GM06990 (cell line): ENCODE measurements around the gene CPXM2.

ENCODE experiments used
- DNase-seq: peaks from one replicate; pipeline ENCODE4 v3.0.0-alpha.2; 2011; ENCODE audit not compliant: insufficient read length; ENCODE audit errors: extremely low read depth
- H3K27me3 ChIP-seq: replicated peaks from 2 replicates; pipeline ENCODE4 v1.6.0; 2011; ENCODE audit warnings: low read length; ENCODE audit not compliant: control insufficient read depth, insufficient read depth
- H3K36me3 ChIP-seq: 2 replicates; pipeline ENCODE4 v1.5.1; 2011; ENCODE audit warnings: low read length; ENCODE audit not compliant: control insufficient read depth, insufficient read depth
- H3K4me3 ChIP-seq: replicated peaks from 2 replicates; pipeline ENCODE4 v1.5.1; 2011; ENCODE audit warnings: low read depth, mild to moderate bottlenecking, control low read depth, low read length
- TF ChIP-seq, protein P1 (sequence below): IDR thresholded peaks from 2 replicates; pipeline ENCODE4 v1.5.1; 2011; ENCODE audit warnings: low read length, control low read depth, mild to moderate bottlenecking, inconsistent platforms; ENCODE audit not compliant: insufficient read depth, poor library complexity, severe bottlenecking

CPXM2 gene

DNA sequence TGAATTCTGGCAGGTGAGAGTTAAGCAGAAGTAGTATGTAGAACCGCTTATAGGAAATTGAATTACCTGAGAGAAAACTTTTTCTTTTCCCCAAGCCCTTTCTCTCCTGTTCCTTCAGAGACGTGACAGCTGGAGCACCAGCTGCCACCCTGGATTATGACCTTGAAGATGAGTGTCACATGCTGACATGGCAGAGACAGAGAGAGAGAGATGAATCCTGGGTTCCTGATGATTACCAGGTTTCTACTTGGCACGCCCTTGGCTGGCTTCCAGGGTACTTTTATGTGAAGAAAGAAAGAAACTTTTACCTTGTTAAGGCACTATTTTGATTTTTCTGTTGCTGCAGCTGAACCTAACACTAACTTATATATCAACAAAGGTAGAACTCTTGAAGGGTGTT is 125.6 kb downstream of the CPXM2 start:
- Histone ChIP-seq H3K27me3 (no peaks in the 10 kb centered on the region; the same call in 1 of the 2 replicates), H3K36me3 (no peaks in the 10 kb centered on the region), H3K4me3 (no peak overlapping the region)
- no peak for DNase-seq
- TF ChIP-seq, protein P1, sequence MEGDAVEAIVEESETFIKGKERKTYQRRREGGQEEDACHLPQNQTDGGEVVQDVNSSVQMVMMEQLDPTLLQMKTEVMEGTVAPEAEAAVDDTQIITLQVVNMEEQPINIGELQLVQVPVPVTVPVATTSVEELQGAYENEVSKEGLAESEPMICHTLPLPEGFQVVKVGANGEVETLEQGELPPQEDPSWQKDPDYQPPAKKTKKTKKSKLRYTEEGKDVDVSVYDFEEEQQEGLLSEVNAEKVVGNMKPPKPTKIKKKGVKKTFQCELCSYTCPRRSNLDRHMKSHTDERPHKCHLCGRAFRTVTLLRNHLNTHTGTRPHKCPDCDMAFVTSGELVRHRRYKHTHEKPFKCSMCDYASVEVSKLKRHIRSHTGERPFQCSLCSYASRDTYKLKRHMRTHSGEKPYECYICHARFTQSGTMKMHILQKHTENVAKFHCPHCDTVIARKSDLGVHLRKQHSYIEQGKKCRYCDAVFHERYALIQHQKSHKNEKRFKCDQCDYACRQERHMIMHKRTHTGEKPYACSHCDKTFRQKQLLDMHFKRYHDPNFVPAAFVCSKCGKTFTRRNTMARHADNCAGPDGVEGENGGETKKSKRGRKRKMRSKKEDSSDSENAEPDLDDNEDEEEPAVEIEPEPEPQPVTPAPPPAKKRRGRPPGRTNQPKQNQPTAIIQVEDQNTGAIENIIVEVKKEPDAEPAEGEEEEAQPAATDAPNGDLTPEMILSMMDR: no peak

DNA sequence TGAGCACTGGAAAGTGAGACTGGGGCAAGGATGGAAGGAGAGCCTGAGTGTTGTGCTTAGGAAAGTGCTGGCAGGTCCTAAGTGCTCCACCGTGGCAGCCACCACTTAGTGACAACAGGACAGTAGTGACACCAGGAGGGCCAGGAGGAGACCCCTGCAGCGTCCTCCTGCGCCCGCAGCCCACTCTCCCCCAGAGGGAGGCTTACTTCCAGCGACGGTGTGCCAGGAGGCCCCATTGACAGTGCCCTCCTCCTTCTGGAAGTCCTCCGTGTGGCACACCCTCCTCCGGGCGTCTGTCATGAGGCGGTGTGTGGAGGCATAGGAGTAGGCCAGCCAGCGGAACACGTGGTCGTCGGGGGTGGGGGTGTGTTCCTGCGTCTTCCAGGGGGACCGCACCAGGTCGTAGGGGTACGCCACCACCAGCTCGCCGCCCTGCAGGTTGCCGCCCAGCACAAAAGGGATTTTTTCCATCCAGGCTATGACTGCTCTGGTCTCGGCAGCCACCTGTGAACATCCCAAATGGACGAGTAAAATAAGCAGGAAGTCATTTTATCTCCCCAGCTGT is 129.9 kb downstream of the CPXM2 start:
- Histone ChIP-seq H3K36me3 (no peaks in the 10 kb centered on the region), H3K4me3 (no peak overlapping the region), H3K27me3 (no peaks in the 10 kb centered on the region; the same call in none of the 2 replicates)
- no peak for DNase-seq
- TF ChIP-seq, protein P1: no peak

DNA sequence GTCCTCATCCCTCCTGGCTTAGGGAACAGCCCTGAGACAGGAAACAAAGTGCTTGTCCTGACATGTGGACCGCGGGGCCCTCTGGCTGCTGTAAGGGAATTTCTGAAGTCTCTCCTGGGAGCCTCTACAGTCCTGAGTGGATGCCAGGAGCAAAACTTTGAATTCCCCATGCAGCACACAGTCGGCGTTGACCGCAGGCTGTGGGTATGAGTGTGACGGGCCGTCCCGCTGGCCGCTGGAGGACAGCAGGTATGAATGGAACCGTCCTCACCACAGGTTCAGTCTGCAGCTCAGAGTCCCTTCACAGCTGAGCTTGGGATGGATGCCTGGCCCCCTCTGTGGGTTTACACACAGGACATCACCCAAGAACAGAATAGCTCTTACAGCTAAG is 130.6 kb downstream of the CPXM2 start:
- TF ChIP-seq, protein P1: no peak
- no peaks in the 10 kb centered on the region for H3K36me3 ChIP-seq
- DNase-seq: no peak
- no peak overlapping the region for H3K4me3 ChIP-seq
- H3K27me3 ChIP-seq: no peaks in the 10 kb centered on the region; the same call in none of the 2 replicates

DNA sequence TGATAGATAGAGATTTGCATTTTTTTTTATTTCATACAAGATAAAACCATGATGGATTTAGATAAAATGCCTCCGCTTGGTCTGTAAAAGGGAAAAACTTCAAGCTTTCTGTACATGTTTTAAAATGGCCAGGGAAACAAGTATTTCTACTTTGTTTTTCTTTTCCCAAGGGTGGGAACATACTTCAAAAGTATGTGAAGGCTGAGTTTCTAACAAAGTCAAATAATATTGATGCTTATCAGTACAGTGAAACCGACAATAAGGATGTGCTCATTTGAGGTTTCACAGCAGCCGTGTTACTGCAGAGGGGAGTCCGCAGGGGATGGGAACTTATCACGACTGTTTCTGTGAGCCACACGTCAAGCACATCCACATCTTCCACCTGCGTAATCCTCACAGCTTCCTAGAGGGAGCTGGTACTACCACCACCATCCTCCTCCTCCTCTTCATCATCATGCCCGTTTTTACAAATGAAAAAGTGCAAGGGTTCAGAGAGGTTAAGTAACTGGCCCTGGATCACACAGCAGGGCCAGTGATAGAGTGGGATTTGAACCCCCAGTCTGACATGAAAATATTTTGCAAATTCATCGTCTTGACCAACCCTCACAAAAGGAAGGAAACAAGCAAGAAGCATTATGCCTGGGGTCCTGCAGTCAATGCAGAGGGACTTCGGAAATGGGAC is 131.1 kb downstream of the CPXM2 start:
- TF ChIP-seq, protein P1: no peak
- H3K27me3 ChIP-seq: no peaks in the 10 kb centered on the region; the same call in none of the 2 replicates
- no peak for DNase-seq
- H3K36me3 ChIP-seq: no peaks in the 10 kb centered on the region
- no peak overlapping the region for H3K4me3 ChIP-seq

DNA sequence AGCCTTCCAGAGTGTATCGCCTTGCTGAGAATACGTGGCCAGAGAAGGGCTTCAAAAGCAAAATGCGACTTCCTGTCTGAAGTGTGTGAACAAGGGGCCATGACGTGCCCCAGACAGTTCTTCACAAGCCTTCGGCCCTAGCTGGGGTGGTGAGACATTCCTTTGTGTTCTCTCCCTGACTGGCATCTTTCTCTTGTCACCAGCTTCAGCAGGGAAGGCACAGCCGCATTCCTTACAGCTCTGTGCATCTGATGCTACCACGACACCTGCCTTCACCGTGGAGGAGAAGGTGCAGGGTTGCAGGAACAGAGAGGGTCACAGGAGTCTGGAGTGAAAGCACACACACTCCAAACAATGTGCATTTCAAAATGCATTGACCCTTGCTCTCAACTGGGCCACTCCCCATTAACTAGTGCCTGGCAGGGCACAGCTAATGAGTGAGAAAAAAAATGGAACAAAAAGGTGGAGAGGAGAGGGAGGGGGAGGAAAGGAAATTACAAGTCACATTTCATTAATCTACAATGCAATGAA is 132.0 kb downstream of the CPXM2 start:
- DNase-seq: no peak

More for the DNA sequence above, 132.0 kb downstream of the CPXM2 start:
- Histone ChIP-seq H3K27me3 (no peaks in the 10 kb centered on the region; the same call in none of the 2 replicates), H3K4me3 (no peak overlapping the region), H3K36me3 (no peaks in the 10 kb centered on the region)
- TF ChIP-seq, protein P1: no peak
